ENCODE data around the gene ERFL.

Gene ERFL

DNA sequence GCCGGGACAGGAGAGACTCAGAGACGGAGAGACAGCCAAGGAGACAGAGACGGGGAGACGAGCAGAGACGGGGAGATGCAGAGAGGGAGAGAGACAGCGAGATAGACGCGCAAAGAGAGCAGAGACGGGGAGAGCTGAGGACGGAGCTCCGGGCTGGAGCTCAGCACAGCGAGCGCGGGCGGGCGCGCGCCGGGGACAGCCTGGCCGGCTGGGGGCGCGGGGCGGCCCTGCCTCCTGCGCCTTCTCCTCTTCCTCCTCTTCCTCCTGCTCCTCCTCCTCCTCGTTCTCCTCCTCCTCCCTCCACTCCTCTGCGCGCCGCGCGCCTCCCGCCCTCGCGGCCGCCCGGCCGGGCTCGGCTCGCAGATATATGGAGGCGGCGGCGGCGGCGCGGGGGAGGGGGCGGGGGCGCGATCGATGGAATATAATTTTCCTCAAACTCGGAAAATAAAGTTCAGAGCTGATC, at the start of gene ERFL:
TSS of gene ERFL (minus strand) at position 229 of the 463 bp plus-strand sequence. CDS start 15,530 bp downstream, outside the sequence.
- no peak for TF ChIP-seq EZH2phosphoT487 (IDR thresholded peaks at IDR 0.05; ENCODE audit: low read depth)
- TF ChIP-seq CTCF (IDR thresholded peaks at IDR 0.05; ENCODE audit: low read depth, low read length): peak; percentile 33
- no peaks in the 10 kb centered on the region for H4K20me1 ChIP-seq (ENCODE audit: insufficient read depth, low read length)
- peaks cover 58% of the 10 kb centered on the region for H3K4me1 ChIP-seq (ENCODE audit: low read length)
- peak within 1 kb of the TSS; percentile 76 for H3K9ac ChIP-seq (ENCODE audit: low read length)
- H3K27me3 ChIP-seq (ENCODE audit: low read depth, low read length): peaks cover 47% of the 10 kb centered on the region
- peak within 1 kb of the TSS; percentile 80 for H3K4me3 ChIP-seq (ENCODE audit: low read length)
- no peaks in the 10 kb centered on the region for H3K36me3 ChIP-seq (replicated peaks; ENCODE audit: low read depth, low read length)
- peak within 1 kb of the TSS; percentile 75 for H2AFZ ChIP-seq (ENCODE audit: low read depth, low read length)
- H3K9me3 ChIP-seq (ENCODE audit: insufficient read depth, low read length): no peaks in the 10 kb centered on the region
- H3K79me2 ChIP-seq (ENCODE audit: low read length): no peaks in the 10 kb centered on the region
- peak within 1 kb of the TSS; percentile 96 for H3K4me2 ChIP-seq (ENCODE audit: low read length)
- no peak within 1 kb of the TSS for H3K27ac ChIP-seq (ENCODE audit: low read length)

GRCh38 chr19:41977916-41978315, 49.7 kb upstream of the ERFL start:
- no peak for TF ChIP-seq EZH2phosphoT487 (IDR thresholded peaks at IDR 0.05; ENCODE audit: low read depth)
- TF ChIP-seq CTCF (IDR thresholded peaks at IDR 0.05; ENCODE audit: low read depth, low read length): no peak
- no peaks in the 10 kb centered on the region for H3K27me3 ChIP-seq (ENCODE audit: low read depth, low read length)
- H3K36me3 ChIP-seq (replicated peaks; ENCODE audit: low read depth, low read length): no peaks in the 10 kb centered on the region
- H3K27ac ChIP-seq (ENCODE audit: low read length): no peak overlapping the region
- no peaks in the 10 kb centered on the region for H3K9me3 ChIP-seq (ENCODE audit: insufficient read depth, low read length)
- no peak overlapping the region for H3K4me2 ChIP-seq (ENCODE audit: low read length)
- H3K79me2 ChIP-seq (ENCODE audit: low read length): no peaks in the 10 kb centered on the region
- H2AFZ ChIP-seq (ENCODE audit: low read depth, low read length): no peak overlapping the region
- H3K4me3 ChIP-seq (ENCODE audit: low read length): no peak overlapping the region
- no peaks in the 10 kb centered on the region for H3K4me1 ChIP-seq (ENCODE audit: low read length)
- no peak overlapping the region for H3K9ac ChIP-seq (ENCODE audit: low read length)
- no peaks in the 10 kb centered on the region for H4K20me1 ChIP-seq (ENCODE audit: insufficient read depth, low read length)

DNA sequence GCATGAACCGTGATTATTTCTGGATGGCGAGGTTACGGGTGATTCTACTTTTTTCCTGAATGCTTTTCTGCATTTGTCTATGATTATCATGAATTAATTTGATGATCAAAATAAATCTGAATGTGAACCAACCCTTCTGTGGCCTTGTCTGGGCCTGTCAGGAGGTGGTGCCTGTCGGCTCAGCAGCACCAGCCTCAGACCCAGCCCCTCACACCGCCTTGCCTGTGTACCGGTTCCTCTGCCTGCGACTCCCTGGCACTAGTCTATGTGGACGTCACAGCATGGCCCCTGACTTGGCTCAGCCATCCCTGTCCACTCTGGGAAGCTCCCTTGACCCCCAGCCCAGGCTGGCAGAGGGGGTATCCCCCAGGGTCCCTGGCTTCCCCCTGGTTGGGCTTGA, 46.4 kb upstream of the ERFL start:
- H3K9ac ChIP-seq (ENCODE audit: low read length): no peak overlapping the region
- no peaks in the 10 kb centered on the region for H3K27me3 ChIP-seq (ENCODE audit: low read depth, low read length)
- TF ChIP-seq CTCF (IDR thresholded peaks at IDR 0.05; ENCODE audit: low read depth, low read length) (no peak), EZH2phosphoT487 (IDR thresholded peaks at IDR 0.05; ENCODE audit: low read depth) (no peak)
- H3K36me3 ChIP-seq (replicated peaks; ENCODE audit: low read depth, low read length): no peaks in the 10 kb centered on the region
- no peaks in the 10 kb centered on the region for H3K4me1 ChIP-seq (ENCODE audit: low read length)
- H3K4me2 ChIP-seq (ENCODE audit: low read length): no peak overlapping the region
- no peak overlapping the region for H3K27ac ChIP-seq (ENCODE audit: low read length)
- H3K79me2 ChIP-seq (ENCODE audit: low read length): no peaks in the 10 kb centered on the region
- no peaks in the 10 kb centered on the region for H3K9me3 ChIP-seq (ENCODE audit: insufficient read depth, low read length)
- H3K4me3 ChIP-seq (ENCODE audit: low read length): no peak overlapping the region
- no peak overlapping the region for H2AFZ ChIP-seq (ENCODE audit: low read depth, low read length)
- H4K20me1 ChIP-seq (ENCODE audit: insufficient read depth, low read length): no peaks in the 10 kb centered on the region

- Histone ChIP-seq H3K9ac (ENCODE audit: low read length) (no peak overlapping the region), H2AFZ (ENCODE audit: low read depth, low read length) (no peak overlapping the region), H3K4me1 (ENCODE audit: low read length) (no peaks in the 10 kb centered on the region), H4K20me1 (ENCODE audit: insufficient read depth, low read length) (no peaks in the 10 kb centered on the region), H3K4me3 (ENCODE audit: low read length) (no peak overlapping the region), H3K27ac (ENCODE audit: low read length) (no peak overlapping the region), H3K36me3 (replicated peaks; ENCODE audit: low read depth, low read length) (no peaks in the 10 kb centered on the region), H3K27me3 (ENCODE audit: low read depth, low read length) (no peaks in the 10 kb centered on the region), H3K9me3 (ENCODE audit: insufficient read depth, low read length) (no peaks in the 10 kb centered on the region), H3K79me2 (ENCODE audit: low read length) (no peaks in the 10 kb centered on the region), H3K4me2 (ENCODE audit: low read length) (no peak overlapping the region)
- TF ChIP-seq EZH2phosphoT487 (IDR thresholded peaks at IDR 0.05; ENCODE audit: low read depth) (no peak), CTCF (IDR thresholded peaks at IDR 0.05; ENCODE audit: low read depth, low read length) (no peak)
Measured at GRCh38 chr19:41971363-41971762, 43.1 kb upstream of the ERFL start.

All from OCI-LY3 (cell line).